NCI-H82 (cell line): ENCODE results near the gene MAGI1.
A peak's percentile ranks its signal among the peaks of the same experiment; 100 is the strongest.

Experiments
- DNase-seq: peaks from one replicate; lab custom pipeline; 2025; lab: John Stamatoyannopoulos, UW

MAGI1 gene

GRCh38 chr3:65478551-65479500 is 559.9 kb downstream of the MAGI1 start:
- no peak for DNase-seq

- no peak for DNase-seq
Observed at GRCh38 chr3:65473736-65474135, 565.0 kb downstream of the MAGI1 start.

GRCh38 chr3:65472501-65472900 is 566.2 kb downstream of the MAGI1 start:
- no peak for DNase-seq

- DNase-seq = no peak
Observed at GRCh38 chr3:65466300-65466988, 572.3 kb downstream of the MAGI1 start.

DNA sequence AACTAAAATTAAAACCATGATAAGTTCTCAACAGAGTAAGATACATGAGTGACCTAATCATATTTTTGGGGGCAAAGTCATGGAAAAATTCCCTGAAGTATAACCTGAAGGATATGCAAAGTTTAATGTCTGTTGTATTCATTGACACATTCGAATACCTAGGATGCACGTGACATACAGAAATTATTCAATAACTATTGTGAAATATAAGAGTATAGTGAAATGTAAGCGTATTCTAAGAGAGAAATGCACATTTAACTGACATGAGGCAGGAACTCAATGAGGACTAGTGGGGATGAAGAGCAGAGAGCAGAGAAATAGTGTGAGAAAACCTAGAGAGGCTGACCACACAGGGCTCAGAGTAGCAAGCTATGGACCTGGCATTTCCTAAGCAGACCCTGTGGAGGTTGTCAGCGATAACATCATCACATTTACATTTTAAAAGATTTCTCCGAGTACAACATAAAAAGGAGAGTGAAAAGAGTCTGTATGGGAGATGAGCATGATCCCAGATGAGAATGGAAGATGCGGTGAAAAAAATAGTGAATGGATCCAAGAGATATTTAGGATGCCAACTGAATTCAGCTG is 588.8 kb downstream of the MAGI1 start:
- DNase-seq = no peak

GRCh38 chr3:65448120-65448519 is 590.6 kb downstream of the MAGI1 start:
- DNase-seq = peak; percentile 49

GRCh38 chr3:65445573-65446169 is 593.0 kb downstream of the MAGI1 start:
- DNase-seq = no peak

GRCh38 chr3:65444447-65444815 is 594.3 kb downstream of the MAGI1 start:
- no peak for DNase-seq

- DNase-seq = no peak
Observed at GRCh38 chr3:65443739-65444446, 594.8 kb downstream of the MAGI1 start.

- peak; percentile 78 for DNase-seq
Observed at GRCh38 chr3:65439641-65440284, 599.0 kb downstream of the MAGI1 start.

DNA sequence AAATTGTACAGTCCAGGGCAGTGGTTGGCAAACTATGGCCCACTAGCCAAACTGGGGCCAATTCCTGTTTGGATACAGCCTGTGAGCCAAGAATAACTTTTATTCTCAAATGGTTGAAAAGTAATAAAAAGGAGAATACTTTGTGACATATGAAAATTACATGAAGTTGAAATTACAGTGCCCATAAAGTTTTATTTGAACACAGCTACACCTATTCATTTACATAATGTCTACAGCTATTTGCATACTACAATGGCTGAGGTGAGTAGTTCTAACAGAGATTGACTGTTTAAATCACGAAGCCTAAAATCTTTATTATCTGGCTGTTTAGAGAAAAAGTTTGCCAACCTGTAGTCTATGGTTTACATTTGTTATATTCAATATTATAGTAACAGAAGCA is 600.1 kb downstream of the MAGI1 start:
- DNase-seq = no peak

DNA sequence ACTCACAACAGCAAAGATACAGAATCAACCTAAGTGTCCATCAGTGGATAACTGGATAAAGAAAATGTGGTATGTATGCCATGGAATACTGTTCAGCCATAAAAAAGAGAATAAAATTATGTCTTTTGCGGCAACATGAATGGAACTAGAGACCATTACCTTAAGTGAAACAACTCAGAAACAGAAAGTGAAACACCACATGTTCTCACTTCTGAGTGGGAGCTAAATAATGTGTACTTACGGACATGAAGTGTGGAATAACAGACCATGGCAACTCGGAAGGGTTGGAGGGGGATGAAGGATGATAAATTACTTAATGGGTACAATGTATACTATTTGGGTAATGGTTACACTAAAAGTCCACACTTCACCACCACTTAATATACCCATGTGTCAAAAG is 600.6 kb downstream of the MAGI1 start:
- no peak for DNase-seq

GRCh38 chr3:65436580-65436979 is 602.1 kb downstream of the MAGI1 start:
- DNase-seq = peak; percentile 52

DNA sequence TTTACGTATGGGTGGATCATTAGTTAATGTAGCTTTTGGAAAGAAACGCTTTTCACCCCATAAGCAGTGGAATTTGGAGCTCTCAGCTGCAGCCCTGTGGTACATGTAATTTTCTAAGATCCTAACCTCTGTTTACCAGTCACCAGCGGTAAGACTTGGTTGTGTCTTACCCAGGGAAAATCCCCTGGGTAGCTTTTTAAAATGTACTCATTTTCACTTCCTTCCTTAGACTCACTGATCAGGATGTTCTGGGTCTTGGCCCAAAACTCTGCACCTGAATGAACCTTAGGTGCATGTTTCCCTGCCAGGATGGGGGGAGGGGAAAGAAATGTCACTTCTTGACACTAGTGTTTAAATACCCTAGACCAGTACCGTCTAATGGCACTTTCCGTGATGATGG is 605.2 kb downstream of the MAGI1 start:
- DNase-seq = no peak

- DNase-seq = no peak
Observed at GRCh38 chr3:65432388-65433003, 606.2 kb downstream of the MAGI1 start.

DNA sequence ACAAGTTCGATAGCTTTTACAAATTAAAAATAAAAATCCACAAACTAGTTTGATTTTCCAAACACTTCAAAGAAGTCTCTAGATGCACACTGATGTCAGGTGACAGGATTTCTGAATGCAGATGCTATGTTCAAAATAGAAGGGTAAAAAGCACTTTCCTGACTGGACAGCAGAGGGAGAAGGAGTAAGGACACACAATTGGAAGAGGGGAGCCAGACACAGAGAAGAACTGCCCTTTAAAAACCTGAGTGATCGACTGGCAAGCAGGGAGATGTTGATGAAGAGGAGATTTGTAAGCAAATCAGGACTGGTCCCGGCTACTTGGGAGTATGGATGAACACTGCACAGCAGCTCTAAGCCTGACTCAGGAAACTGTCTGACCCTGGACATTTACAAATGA is 612.8 kb downstream of the MAGI1 start:
- DNase-seq = peak; percentile 3

DNA sequence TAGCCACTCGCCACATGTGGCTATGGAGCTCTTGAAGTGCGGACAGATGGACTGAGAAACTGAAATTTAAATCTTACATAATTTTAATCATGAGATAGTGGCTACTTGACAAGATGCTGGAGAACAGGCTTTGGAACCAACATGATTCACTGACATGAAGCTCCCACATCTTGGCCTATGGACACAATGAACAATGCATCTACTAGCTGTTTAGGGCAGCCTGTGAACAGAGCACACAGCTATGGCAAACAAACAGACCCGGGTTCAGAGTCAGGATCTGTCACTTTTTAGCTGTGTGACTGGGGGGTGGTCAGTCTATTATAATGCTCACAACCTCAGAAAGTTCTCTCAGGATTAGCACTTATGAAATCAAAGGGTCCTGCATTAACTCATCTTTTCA is 616.6 kb downstream of the MAGI1 start:
- DNase-seq = no peak

DNA sequence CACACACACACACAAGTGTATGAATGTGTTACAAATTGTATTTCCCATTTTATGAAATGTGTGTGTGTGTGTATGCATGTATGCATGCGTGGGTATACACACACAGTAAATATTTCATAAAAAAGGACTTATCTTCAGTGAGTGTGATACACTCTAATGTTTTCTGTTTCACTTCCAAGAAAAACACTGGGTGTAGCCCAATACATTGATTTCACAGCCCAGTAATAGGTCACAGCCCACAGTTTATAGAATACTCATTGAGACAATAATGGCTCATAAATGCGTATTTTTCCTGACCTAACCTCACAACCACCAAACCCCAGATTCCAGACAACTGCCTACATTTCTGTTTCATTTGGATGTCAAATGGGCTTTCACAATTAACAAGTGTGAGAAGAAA is 619.5 kb downstream of the MAGI1 start:
- no peak for DNase-seq

DNA sequence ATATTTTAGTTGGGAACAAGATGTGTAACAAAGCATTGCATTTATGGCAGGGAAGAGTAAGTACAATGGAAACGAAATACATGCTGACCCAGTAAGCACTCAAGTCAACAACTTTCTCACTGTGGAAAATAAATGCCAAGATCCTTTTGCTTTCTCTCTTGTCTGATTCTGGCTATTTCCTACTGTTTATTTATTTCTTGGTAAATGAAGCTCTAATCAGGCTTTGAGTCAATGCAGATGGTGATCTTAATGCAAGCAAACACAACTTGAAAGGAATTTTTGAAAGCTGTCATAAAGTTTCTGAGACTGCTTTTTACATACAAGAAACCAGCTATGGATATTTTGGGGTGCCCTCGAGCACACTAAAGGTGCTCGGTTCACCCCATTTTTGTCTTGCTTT is 624.8 kb downstream of the MAGI1 start:
- DNase-seq = no peak

GRCh38 chr3:65412588-65412987 is 626.1 kb downstream of the MAGI1 start:
- peak; percentile 42 for DNase-seq

DNA sequence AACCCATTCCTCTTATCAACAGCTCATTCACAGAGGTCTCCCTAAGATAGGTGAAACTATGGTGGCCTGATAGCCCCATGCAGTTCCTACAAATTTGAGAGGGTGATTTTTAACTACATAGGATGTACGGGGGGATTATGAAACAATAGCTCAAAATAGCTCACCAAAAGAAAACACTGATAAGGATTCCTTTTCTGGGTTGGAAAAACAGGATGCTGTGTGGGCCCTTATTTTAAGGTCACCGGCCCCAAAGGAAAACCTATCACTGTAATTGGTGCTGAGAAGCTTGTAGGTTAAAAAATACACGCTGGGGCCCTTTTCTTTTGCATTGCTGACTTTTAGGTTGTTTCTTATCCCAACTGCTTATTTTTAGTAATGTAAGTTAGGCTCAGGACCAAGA is 627.4 kb downstream of the MAGI1 start:
- DNase-seq = no peak
